Small intestine (tissue), 7 donors: ENCODE measurements around the gene ABHD17C. TPM values are rescaled to one million over a fixed set of nuclear protein-coding genes. Genes with fewer than 3 reads are reported as not detected.

Experiments used
- DNase-seq, 2 donors: peaks; one replicate each; pipeline versions ENCODE4 v3.0.0 to v3.0.0-alpha.2; 2013
- FAIRE-seq: peaks from 2 replicates; lab custom pipeline; 2012; peaks lifted over from hg19 to GRCh38; lab: Jason Lieb, UNC
- H3K27ac ChIP-seq, 3 donors: one replicate each; pipeline ENCODE4 v1.5.1; 2013; ENCODE audit warnings: low read length in 2 of 3, mild to moderate bottlenecking in 2 of 3, control low read depth in 1 of 3, inconsistent platforms in 1 of 3, low read depth in 1 of 3, moderate library complexity in 1 of 3
- H3K27me3 ChIP-seq, 3 donors: one replicate each; pipeline ENCODE4 v1.6.1; 2013; ENCODE audit warnings: low read length in 3 of 3, inconsistent platforms in 1 of 3; ENCODE audit not compliant: control insufficient read depth in 3 of 3, insufficient read depth in 3 of 3
- H3K36me3 ChIP-seq, 3 donors: one replicate each; pipeline ENCODE4 v1.6.1; 2013; ENCODE audit warnings: low read length in 3 of 3, inconsistent platforms in 1 of 3, low read depth in 1 of 3, mild to moderate bottlenecking in 1 of 3, moderate library complexity in 1 of 3; ENCODE audit not compliant: control insufficient read depth in 3 of 3, insufficient read depth in 2 of 3
- H3K4me1 ChIP-seq, 3 donors: one replicate each; pipeline ENCODE4 v1.6.1; 2013; ENCODE audit warnings: low read length in 2 of 3, inconsistent platforms in 1 of 3, low read depth in 1 of 3, mild to moderate bottlenecking in 1 of 3, moderate library complexity in 1 of 3; ENCODE audit not compliant: control insufficient read depth in 3 of 3, insufficient read depth in 2 of 3
- H3K4me3 ChIP-seq, 3 donors: one replicate each; pipeline ENCODE4 v1.5.1; 2013; ENCODE audit warnings: low read length in 3 of 3, control low read depth in 1 of 3, inconsistent platforms in 1 of 3, low read depth in 1 of 3, mild to moderate bottlenecking in 1 of 3, moderate library complexity in 1 of 3
- H3K9me3 ChIP-seq, 2 donors: one replicate each; pipeline ENCODE4 v1.6.1; 2013; ENCODE audit warnings: low read depth in 1 of 2, low read length in 1 of 2; ENCODE audit not compliant: control insufficient read depth in 2 of 2, insufficient read depth in 1 of 2
- WGBS, 3 donors: extraction: QIAGEN DNeasy Blood & Tissue Kit; methylation state at CpG; one replicate each; pipeline ENCODE4 v1.1.7; 2013; 5-methylcytosine and 5-hydroxymethylcytosine counted together
- polyA plus RNA-seq, 4 donors: library from polyadenylated mRNA; stranded (reverse) in 3 of 4; unstranded in 1 of 4; fragments of 200-250 nt in 3 of 4; fragments of 120-200 nt in 1 of 4; gene quantifications; one replicate each; pipeline versions ENCODE4 v1.2.1 to v1.2.3, GENCODE V29; 2013
- donor health status: healthy with polysubstance abuse.
- donor health status: control.
- donor health status: control.
- donor health status: Bipolar disorder and iron deficiency.
- donor health status: healthy.

The ABHD17C gene
- polyA plus RNA-seq, 4 donors, result 27.6 to 70.0 (median 33.9) TPM

DNA sequence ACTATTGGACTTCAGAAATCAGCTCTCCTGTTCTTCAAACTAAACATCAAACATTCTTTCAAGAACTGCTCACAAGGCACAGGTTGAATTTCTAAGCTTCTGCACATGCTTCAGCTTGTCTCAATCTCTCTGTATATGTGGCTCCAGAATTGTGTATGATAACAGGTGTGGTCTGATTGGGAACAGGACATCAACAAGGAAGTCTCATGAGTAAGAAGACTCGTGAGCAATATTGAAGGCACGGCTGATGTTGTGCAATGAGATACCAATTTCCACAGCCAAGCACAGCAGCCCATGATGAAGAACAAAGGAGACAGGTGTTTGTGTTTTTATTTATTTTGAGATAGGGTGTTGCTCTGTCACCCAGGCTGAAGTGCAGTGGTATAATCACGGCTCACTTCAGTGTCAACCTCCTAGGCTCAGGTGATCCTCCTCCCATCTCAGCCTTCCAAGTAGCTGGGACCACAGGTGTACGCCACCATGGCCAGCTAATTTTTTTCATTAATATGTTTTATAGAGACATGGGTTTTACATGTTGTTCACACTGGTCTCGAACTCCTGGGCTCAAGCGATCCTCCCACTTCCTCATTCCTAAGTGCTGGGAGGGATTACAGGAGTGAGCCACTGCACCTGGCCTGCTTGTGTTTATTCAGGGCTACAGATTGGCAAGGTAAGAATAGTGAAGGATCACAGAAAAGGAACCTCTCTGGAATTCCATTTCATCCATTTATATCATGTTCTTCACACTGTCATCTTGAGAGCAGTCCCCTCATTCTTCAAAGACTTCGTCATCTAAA lies 32.2 kb upstream of the ABHD17C start:
- H3K9me3 ChIP-seq, result no peaks in the 10 kb centered on the region
- no peak overlapping the region for H3K27ac ChIP-seq
- no peak overlapping the region for H3K4me3 ChIP-seq
- FAIRE-seq (no peak), DNase-seq (peak; percentile 53 to 60)
- H3K27me3 ChIP-seq, result no peaks in the 10 kb centered on the region
- 46 to 72% (median 65%) methylated on average over 7 of the region's 7 CpGs for WGBS, 3 donors
- H3K36me3 ChIP-seq, result no peaks in the 10 kb centered on the region
- H3K4me1 ChIP-seq, result peaks cover 3 to 9% (median 5%) of the 10 kb centered on the region in 3 donors

DNA sequence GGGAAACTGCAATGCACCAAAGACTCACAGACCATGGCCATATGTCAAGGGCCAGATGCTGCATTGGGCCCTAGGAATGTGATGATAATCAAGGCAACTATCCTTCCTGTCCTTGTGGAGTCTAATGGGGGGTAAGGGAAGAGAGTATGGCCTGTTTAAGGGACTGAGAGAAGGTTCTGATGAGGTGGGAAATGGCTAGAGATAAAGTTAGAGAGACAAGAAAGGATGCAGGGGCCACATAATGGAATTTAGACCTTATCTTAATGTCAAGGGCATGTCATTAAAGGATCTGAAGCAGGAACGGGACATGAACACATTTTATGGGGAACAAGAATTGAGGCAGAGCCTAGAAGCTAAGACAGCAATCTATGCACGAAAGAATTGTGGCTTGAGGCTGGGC lies 30.0 kb upstream of the ABHD17C start:
- no peak for DNase-seq
- FAIRE-seq, result no peak
- no peak overlapping the region for H3K27ac ChIP-seq
- H3K4me3 ChIP-seq, result no peak overlapping the region
- no peaks in the 10 kb centered on the region for H3K27me3 ChIP-seq
- WGBS, 3 donors, result 85 to 86% (median 86%) methylated on average over 2 of the region's 2 CpGs
- no peaks in the 10 kb centered on the region for H3K9me3 ChIP-seq
- no peaks in the 10 kb centered on the region for H3K36me3 ChIP-seq
- H3K4me1 ChIP-seq, result peaks cover 0 to 5% (median 0%) of the 10 kb centered on the region in 3 donors

DNA sequence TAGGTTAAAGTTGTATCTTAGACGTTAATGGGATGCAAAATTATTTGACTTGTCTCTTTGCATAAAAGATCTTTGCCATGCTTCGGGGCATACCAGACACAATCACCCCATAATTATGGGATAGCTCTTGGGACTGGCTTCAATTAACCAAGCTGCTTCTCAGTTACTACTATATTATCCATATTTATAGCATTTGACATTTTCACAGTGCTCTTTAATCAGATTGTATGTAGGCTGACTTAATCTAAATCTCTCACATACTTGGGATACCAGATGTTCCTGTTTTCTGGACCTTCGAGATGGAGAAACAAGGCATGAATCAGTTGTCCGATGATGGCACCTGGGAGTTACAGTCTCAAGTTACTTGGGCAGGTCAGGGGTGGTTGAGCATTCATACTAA lies 27.2 kb upstream of the ABHD17C start:
- FAIRE-seq (no peak), DNase-seq (no peak)
- H3K27me3 ChIP-seq, result no peaks in the 10 kb centered on the region
- 73 to 86% (median 76%) methylated on average over 4 of the region's 4 CpGs for WGBS, 3 donors
- H3K27ac ChIP-seq, result no peak overlapping the region
- no peaks in the 10 kb centered on the region for H3K4me1 ChIP-seq
- no peak overlapping the region for H3K4me3 ChIP-seq
- peaks cover 0 to 8% of the 10 kb centered on the region in 2 donors for H3K9me3 ChIP-seq
- no peaks in the 10 kb centered on the region for H3K36me3 ChIP-seq

DNA sequence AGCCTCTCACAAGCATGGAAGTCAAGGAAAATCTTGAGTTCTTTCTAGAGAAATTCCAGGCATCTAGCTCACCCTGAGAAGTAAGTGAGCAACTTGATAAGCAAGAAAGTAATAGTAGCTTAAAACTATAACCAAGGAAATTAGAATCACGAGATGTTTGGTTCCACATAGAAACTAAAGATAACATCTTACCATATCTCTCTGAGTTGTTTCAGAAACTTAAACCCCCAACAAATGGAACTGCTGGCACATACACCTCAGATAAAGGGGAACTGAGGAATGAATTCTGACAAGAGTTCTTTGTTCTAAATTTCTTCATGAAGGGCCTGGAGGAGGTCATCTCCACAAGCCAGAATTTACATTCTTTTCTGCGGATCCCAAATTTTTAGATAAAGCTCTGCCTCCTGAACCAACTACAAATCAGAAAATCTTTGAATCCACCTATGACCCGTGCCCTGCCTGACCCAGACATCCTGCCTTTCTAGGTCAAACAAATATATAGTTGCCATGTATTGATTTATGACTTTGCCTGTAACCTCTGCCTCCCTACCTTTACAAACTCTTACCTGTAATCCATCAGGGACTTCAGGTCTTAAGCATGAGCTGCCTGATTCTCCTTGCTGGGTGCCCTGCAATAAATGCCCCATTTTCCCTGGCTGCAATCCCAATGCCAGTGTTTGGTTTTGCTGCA lies 26.4 kb upstream of the ABHD17C start:
- H3K27ac ChIP-seq, result no peak overlapping the region
- no peaks in the 10 kb centered on the region for H3K27me3 ChIP-seq
- H3K36me3 ChIP-seq, result no peaks in the 10 kb centered on the region
- H3K9me3 ChIP-seq, result peaks cover 0 to 8% of the 10 kb centered on the region in 2 donors
- 59 to 67% (median 66%) methylated on average over 3 of the region's 3 CpGs for WGBS, 3 donors
- no peak for DNase-seq
- no peak overlapping the region for H3K4me3 ChIP-seq
- no peaks in the 10 kb centered on the region for H3K4me1 ChIP-seq
- FAIRE-seq, result no peak

DNA sequence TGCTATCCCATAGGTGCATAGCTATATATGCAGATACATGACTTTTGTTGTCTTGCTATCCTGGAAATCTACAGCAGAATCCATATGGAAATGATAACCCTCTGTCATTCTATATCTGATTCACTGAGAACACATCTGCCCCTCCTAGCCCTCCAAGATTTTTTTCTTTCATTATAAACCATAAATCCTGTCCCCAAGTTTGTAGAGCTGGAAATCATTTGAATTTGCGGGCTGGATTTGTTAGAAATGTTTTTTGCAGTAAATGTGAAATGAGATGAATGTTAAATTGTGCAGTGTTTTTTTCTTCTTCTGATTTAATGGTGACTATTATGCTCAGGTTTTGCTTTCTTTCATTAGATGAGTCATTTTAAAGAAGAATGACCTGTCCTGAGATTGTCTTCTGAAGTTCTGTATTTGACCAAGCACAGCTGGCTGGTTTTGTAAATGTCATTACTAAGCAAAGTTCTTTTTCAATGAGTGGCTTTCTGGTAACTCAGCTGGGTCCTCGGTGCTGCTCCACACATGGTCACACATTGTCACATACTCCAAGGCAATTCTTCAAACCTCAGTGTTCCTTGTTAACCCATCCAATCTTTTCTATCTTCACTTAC lies 25.3 kb upstream of the ABHD17C start:
- Histone ChIP-seq H3K36me3 (no peaks in the 10 kb centered on the region), H3K9me3 (peaks cover 0 to 8% of the 10 kb centered on the region in 2 donors), H3K4me1 (no peaks in the 10 kb centered on the region), H3K27ac (no peak overlapping the region), H3K27me3 (no peaks in the 10 kb centered on the region), H3K4me3 (no peak overlapping the region)
- no peak for DNase-seq
- WGBS, 3 donors, result 75 to 85% (median 80%) methylated on average over 2 of the region's 2 CpGs
- FAIRE-seq, result no peak

DNA sequence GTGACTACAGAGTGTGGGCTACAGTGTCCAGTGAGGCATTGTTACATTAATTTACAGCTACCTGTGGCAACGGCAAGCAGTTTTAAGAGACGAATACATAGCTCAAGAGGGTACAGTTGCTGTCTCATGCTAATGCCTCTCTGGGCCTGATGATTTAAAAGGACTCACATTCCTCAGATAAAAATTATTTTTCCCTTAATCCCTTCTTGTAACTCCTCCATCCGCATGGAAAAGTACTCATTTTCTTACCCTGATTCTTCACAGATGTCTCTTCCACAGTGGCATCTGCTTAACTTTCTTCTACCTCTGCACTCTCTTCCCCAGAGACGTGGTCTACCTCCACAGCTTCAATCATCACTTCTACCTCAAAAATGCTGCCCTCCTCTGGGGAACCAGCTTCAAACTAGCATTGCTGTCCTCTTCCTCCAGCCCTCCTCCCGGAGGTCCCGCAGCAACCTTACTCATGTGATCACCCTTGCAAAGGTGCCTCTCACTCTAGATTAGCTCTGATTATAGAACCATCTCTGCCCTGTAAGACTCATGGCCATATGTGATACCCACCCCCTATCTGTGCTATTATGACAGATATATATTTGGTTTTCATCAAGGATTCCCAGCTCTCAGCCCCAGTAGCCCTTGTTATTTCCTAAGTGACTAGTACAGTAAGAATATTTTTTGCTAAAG lies 21.4 kb upstream of the ABHD17C start:
- Histone ChIP-seq H3K4me1 (peaks cover 0 to 3% (median 0%) of the 10 kb centered on the region in 3 donors), H3K36me3 (no peaks in the 10 kb centered on the region), H3K27ac (no peak overlapping the region), H3K9me3 (peaks cover 0 to 8% of the 10 kb centered on the region in 2 donors), H3K4me3 (no peak overlapping the region), H3K27me3 (peaks cover 0 to 1% (median 0%) of the 10 kb centered on the region in 3 donors)
- WGBS, 3 donors, result 80 to 90% (median 89%) methylated on average over 6 of the region's 6 CpGs
- DNase-seq (no peak), FAIRE-seq (no peak)

DNA sequence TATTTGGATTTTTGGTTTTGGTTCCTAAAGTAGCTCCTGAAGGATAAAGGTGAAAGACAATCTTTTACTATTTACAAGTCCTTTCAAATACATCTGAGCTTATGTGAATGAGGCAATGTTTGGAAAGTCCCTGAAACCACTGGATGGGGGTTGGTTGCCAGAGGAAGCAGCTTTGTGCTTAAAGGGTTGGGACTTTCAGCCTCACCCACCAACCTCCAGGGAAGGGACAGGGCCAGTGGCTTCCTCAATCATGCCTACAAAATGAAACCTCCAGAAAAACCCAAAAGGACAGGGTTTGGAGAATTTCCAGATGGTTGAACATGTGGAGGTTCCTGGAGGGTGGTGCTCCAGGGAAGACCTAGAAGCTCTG lies 20.9 kb upstream of the ABHD17C start:
- FAIRE-seq, result no peak
- H3K27ac ChIP-seq, result no peak overlapping the region
- no peaks in the 10 kb centered on the region for H3K36me3 ChIP-seq

DNA sequence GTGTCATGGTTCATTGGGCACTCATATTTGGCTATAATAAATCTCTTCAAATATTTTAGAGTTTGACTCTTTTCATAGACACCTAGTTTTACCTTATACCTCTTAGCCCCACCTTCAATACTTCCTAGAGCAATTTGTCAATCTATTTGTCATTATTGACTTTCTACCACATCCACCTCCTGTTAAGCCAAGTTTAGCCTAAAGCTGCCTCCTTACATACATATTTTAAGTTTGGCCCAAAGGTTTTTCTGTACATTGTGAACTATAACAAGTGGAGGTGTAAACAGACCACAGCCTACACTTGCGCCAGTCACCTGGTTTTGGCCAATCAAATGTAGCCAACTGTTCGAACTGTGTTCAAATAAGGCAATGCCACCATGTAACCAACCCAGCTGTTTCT lies 18.1 kb upstream of the ABHD17C start:
- H3K27me3 ChIP-seq, result peaks cover 0 to 1% (median 0%) of the 10 kb centered on the region in 3 donors
- no peak for FAIRE-seq
- H3K4me3 ChIP-seq, result no peak overlapping the region
- DNase-seq, result no peak
- H3K4me1 ChIP-seq, result peaks cover 0 to 27% (median 3%) of the 10 kb centered on the region in 3 donors
- no peak overlapping the region for H3K27ac ChIP-seq
- no peaks in the 10 kb centered on the region for H3K9me3 ChIP-seq
- WGBS, 3 donors, result 92 to 100% (median 94%) methylated on average over 2 of the region's 2 CpGs
- H3K36me3 ChIP-seq, result no peaks in the 10 kb centered on the region

More for the DNA sequence above, 20.9 kb upstream of the ABHD17C start:
- H3K4me1 ChIP-seq, result peaks cover 0 to 4% (median 0%) of the 10 kb centered on the region in 3 donors
- no peak overlapping the region for H3K4me3 ChIP-seq
- peaks cover 0 to 8% of the 10 kb centered on the region in 2 donors for H3K9me3 ChIP-seq
- H3K27me3 ChIP-seq, result peaks cover 0 to 1% (median 0%) of the 10 kb centered on the region in 3 donors
- no peak for DNase-seq
